Mesendoderm (in vitro differentiated cells): Measurements from ENCODE around the gene ZDHHC19.

Experiments
- DNase-seq: peaks from one replicate; pipeline ENCODE4 v3.0.0; 2013
- H2AK5ac ChIP-seq: 2 replicates; pipeline ENCODE4 v1.6.1; 2013; ENCODE audit warnings: low read length, inconsistent platforms
- H2BK120ac ChIP-seq: 2 replicates; pipeline ENCODE4 v1.6.1; 2013; ENCODE audit warnings: low read depth, mild to moderate bottlenecking, low read length, moderate library complexity, mixed read lengths
- H2BK15ac ChIP-seq: replicated peaks from 2 replicates; pipeline ENCODE4 v1.6.1; 2013; ENCODE audit warnings: low read depth, mild to moderate bottlenecking, moderate library complexity
- H2BK5ac ChIP-seq: 2 replicates; pipeline ENCODE4 v1.6.1; 2013; ENCODE audit warnings: low read length, inconsistent platforms
- H3K18ac ChIP-seq: 2 replicates; pipeline ENCODE4 v1.6.1; 2013; ENCODE audit warnings: mild to moderate bottlenecking, low read length, mixed read lengths
- H3K23ac ChIP-seq: one replicate; pipeline ENCODE4 v1.6.1; 2013; ENCODE audit warnings: low read length
- H3K27ac ChIP-seq: 2 replicates; pipeline ENCODE4 v1.5.1; 2013; ENCODE audit warnings: low read depth, mild to moderate bottlenecking, inconsistent platforms, low read length, moderate library complexity
- H3K27me3 ChIP-seq: 2 replicates; pipeline ENCODE4 v1.6.1; 2013; ENCODE audit warnings: low read length, control low read depth, mild to moderate bottlenecking, inconsistent platforms; ENCODE audit not compliant: insufficient read depth, poor library complexity
- H3K36me3 ChIP-seq: 2 replicates; pipeline ENCODE4 v1.6.1; 2013; ENCODE audit warnings: low read length, inconsistent platforms; ENCODE audit not compliant: control insufficient read depth, insufficient read depth
- H3K4ac ChIP-seq: one replicate; pipeline ENCODE4 v1.6.1; 2013; ENCODE audit warnings: low read depth, mild to moderate bottlenecking, low read length, moderate library complexity
- H3K4me1 ChIP-seq: 2 replicates; pipeline ENCODE4 v1.6.1; 2013; ENCODE audit warnings: low read depth, low read length, inconsistent platforms; ENCODE audit not compliant: control insufficient read depth
- H3K4me2 ChIP-seq: 2 replicates; pipeline ENCODE4 v1.6.1; 2013; ENCODE audit warnings: low read length
- H3K4me3 ChIP-seq: 2 replicates; pipeline ENCODE4 v1.5.1; 2013; ENCODE audit warnings: mild to moderate bottlenecking, low read length
- H3K56ac ChIP-seq: one replicate; pipeline ENCODE4 v1.6.1; 2013; ENCODE audit warnings: low read length
- H3K79me1 ChIP-seq: 2 replicates; pipeline ENCODE4 v1.6.1; 2013; ENCODE audit warnings: low read length, inconsistent platforms
- H3K79me2 ChIP-seq: 2 replicates; pipeline ENCODE4 v1.6.1; 2013; ENCODE audit warnings: mild to moderate bottlenecking, low read length; ENCODE audit not compliant: control insufficient read depth, insufficient read depth
- H3K9ac ChIP-seq: 2 replicates; pipeline ENCODE4 v1.6.1; 2013; ENCODE audit warnings: low read length, inconsistent platforms
- H4K5ac ChIP-seq: one replicate; pipeline ENCODE4 v1.6.1; 2013; ENCODE audit warnings: low read length
- H4K8ac ChIP-seq: one replicate; pipeline ENCODE4 v1.6.1; 2013; ENCODE audit warnings: low read depth, mild to moderate bottlenecking, control low read depth, low read length, moderate library complexity
- WGBS: extraction: QIAGEN DNeasy Blood & Tissue Kit; methylation state at CpG from one replicate; pipeline ENCODE4 v1.1.7; 2013; ENCODE audit warnings: low lambda C conversion rate, missing lambda C conversion rate; ENCODE audit not compliant: insufficient coverage; ENCODE audit errors: extremely low coverage; 5-methylcytosine and 5-hydroxymethylcytosine counted together

Gene ZDHHC19

GRCh38 chr3:196203846-196204245 is 7.4 kb downstream of the ZDHHC19 start:
- no peak overlapping the region for H2BK120ac ChIP-seq
- no peaks in the 10 kb centered on the region for H3K27me3 ChIP-seq
- H3K4me3 ChIP-seq, result no peak overlapping the region
- H3K56ac ChIP-seq, result no peak overlapping the region
- H2AK5ac ChIP-seq, result no peak overlapping the region
- H3K79me1 ChIP-seq, result no peaks in the 10 kb centered on the region
- H4K5ac ChIP-seq, result no peak overlapping the region
- H3K9ac ChIP-seq, result no peak overlapping the region
- H3K18ac ChIP-seq, result no peak overlapping the region
- H3K36me3 ChIP-seq, result no peaks in the 10 kb centered on the region
- no peak overlapping the region for H4K8ac ChIP-seq
- no peak overlapping the region for H3K27ac ChIP-seq
- no peak overlapping the region for H3K4ac ChIP-seq
- no peak overlapping the region for H2BK5ac ChIP-seq
- DNase-seq, result no peak
- no peaks in the 10 kb centered on the region for H3K4me1 ChIP-seq
- H3K23ac ChIP-seq, result no peak overlapping the region
- WGBS, result no CpG with 5 or more reads among the region's 3 CpGs
- no peak overlapping the region for H3K4me2 ChIP-seq
- no peaks in the 10 kb centered on the region for H3K79me2 ChIP-seq
- H2BK15ac ChIP-seq, result no peak overlapping the region

GRCh38 chr3:196202516-196202970 is 8.7 kb downstream of the ZDHHC19 start:
- Histone ChIP-seq H2BK120ac (no peak overlapping the region), H4K5ac (no peak overlapping the region), H3K79me2 (no peaks in the 10 kb centered on the region), H3K27ac (no peak overlapping the region), H2AK5ac (no peak overlapping the region), H2BK15ac (no peak overlapping the region), H3K23ac (no peak overlapping the region), H3K56ac (no peak overlapping the region), H3K27me3 (no peaks in the 10 kb centered on the region), H4K8ac (no peak overlapping the region), H3K4me3 (no peak overlapping the region), H3K4ac (no peak overlapping the region), H3K4me2 (no peak overlapping the region), H2BK5ac (no peak overlapping the region), H3K18ac (no peak overlapping the region), H3K36me3 (no peaks in the 10 kb centered on the region), H3K4me1 (no peaks in the 10 kb centered on the region), H3K9ac (no peak overlapping the region), H3K79me1 (no peaks in the 10 kb centered on the region)
- WGBS, result no CpG with 5 or more reads among the region's 21 CpGs
- DNase-seq, result no peak

GRCh38 chr3:196198771-196199753 is 12.1 kb downstream of the ZDHHC19 start:
- Histone ChIP-seq H3K18ac (no peak overlapping the region), H4K8ac (no peak overlapping the region), H3K27me3 (no peaks in the 10 kb centered on the region), H3K4me1 (no peaks in the 10 kb centered on the region), H3K56ac (no peak overlapping the region), H3K79me2 (no peaks in the 10 kb centered on the region), H3K4me2 (no peak overlapping the region), H2BK120ac (no peak overlapping the region), H3K79me1 (no peaks in the 10 kb centered on the region), H3K4ac (no peak overlapping the region), H3K36me3 (no peaks in the 10 kb centered on the region), H3K4me3 (no peak overlapping the region), H3K9ac (no peak overlapping the region), H2BK5ac (no peak overlapping the region), H2BK15ac (no peak overlapping the region), H4K5ac (no peak overlapping the region), H3K23ac (no peak overlapping the region), H2AK5ac (no peak overlapping the region), H3K27ac (no peak overlapping the region)
- WGBS, result no CpG with 5 or more reads among the region's 19 CpGs
- DNase-seq, result peak; percentile 66

GRCh38 chr3:196198081-196198675 is 13.0 kb downstream of the ZDHHC19 start:
- Histone ChIP-seq H3K18ac (no peak overlapping the region), H3K9ac (no peak overlapping the region), H4K5ac (no peak overlapping the region), H3K23ac (no peak overlapping the region), H3K4ac (no peak overlapping the region), H4K8ac (no peak overlapping the region), H3K27ac (no peak overlapping the region), H2AK5ac (no peak overlapping the region), H2BK15ac (no peak overlapping the region), H3K56ac (no peak overlapping the region), H3K4me3 (no peak overlapping the region), H3K27me3 (no peaks in the 10 kb centered on the region), H3K4me1 (no peaks in the 10 kb centered on the region), H3K36me3 (no peaks in the 10 kb centered on the region), H3K4me2 (no peak overlapping the region), H3K79me1 (no peaks in the 10 kb centered on the region), H3K79me2 (no peaks in the 10 kb centered on the region), H2BK5ac (no peak overlapping the region), H2BK120ac (no peak overlapping the region)
- DNase-seq, result no peak
- WGBS, result no CpG with 5 or more reads among the region's 15 CpGs

GRCh38 chr3:196197524-196197923 is 13.7 kb downstream of the ZDHHC19 start:
- no peaks in the 10 kb centered on the region for H3K4me1 ChIP-seq
- no peak overlapping the region for H3K18ac ChIP-seq
- H2AK5ac ChIP-seq, result no peak overlapping the region
- no peaks in the 10 kb centered on the region for H3K79me1 ChIP-seq
- no peak overlapping the region for H2BK15ac ChIP-seq
- no peak overlapping the region for H3K23ac ChIP-seq
- H3K27ac ChIP-seq, result no peak overlapping the region
- no peaks in the 10 kb centered on the region for H3K36me3 ChIP-seq
- DNase-seq, result no peak
- no peaks in the 10 kb centered on the region for H3K79me2 ChIP-seq
- no peak overlapping the region for H3K4me3 ChIP-seq
- no CpG with 5 or more reads among the region's 17 CpGs for WGBS
- H2BK120ac ChIP-seq, result no peak overlapping the region
- H3K4me2 ChIP-seq, result no peak overlapping the region
- H4K8ac ChIP-seq, result no peak overlapping the region
- H3K4ac ChIP-seq, result no peak overlapping the region
- no peak overlapping the region for H4K5ac ChIP-seq
- no peak overlapping the region for H3K56ac ChIP-seq
- H3K27me3 ChIP-seq, result no peaks in the 10 kb centered on the region
- no peak overlapping the region for H2BK5ac ChIP-seq
- H3K9ac ChIP-seq, result no peak overlapping the region
